Measurements from ENCODE around the gene NCAM1. TPM values are rescaled to one million over a fixed set of nuclear protein-coding genes. Genes with fewer than 3 reads are reported as not detected.

NCAM1 gene
- total RNA-seq, 1 donor from 2014 or later, result 472 TPM

GRCh38 chr11:113256431-113257202 lies 295.4 kb downstream of the NCAM1 start:
- DNase-seq (ENCODE audit: low spot score), result no peak
- intact Hi-C loops (cut with DNase I), result no loop called here

GRCh38 chr11:113260096-113260425 lies 298.8 kb downstream of the NCAM1 start:
- intact Hi-C loops (cut with DNase I), result loop anchor here (10.0 kb wide), 1 partner anchor 295 kb away; the partner anchor contains the start of gene NCAM1
- DNase-seq (ENCODE audit: low spot score), result no peak

GRCh38 chr11:113260541-113260940 lies 299.3 kb downstream of the NCAM1 start:
- intact Hi-C loops (cut with DNase I), result loop anchor here (10.0 kb wide), 1 partner anchor 296 kb away; the partner anchor contains the start of gene NCAM1
- DNase-seq (ENCODE audit: low spot score), result no peak

GRCh38 chr11:113261709-113262475 lies 300.7 kb downstream of the NCAM1 start:
- no peak for DNase-seq (ENCODE audit: low spot score)
- intact Hi-C loops (cut with DNase I), result loop anchor here (10.0 kb wide), 1 partner anchor 297 kb away; the partner anchor contains the start of gene NCAM1

DNA sequence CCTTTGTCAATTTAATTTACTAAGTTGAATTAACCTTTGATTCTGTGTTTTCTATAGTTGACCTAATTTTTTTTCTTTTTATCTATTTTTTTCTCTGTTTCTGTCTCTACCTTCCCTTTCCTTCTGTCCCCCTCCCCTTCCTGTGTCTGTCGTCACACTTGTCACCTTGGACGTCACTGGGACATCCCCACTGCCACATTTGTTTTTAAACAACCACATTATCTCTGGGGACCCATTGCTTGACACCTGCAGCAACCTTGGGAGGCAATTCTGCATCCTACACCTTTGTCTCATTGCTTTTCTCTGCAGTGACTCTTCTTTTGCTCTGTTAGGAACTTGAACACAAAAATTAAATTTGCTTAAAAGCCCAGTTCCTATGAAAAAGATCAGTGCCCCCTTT lies 301.4 kb downstream of the NCAM1 start:
- DNase-seq (ENCODE audit: low spot score), result no peak
- intact Hi-C loops (cut with DNase I), result loop anchor here (10.0 kb wide), 1 partner anchor 298 kb away; the partner anchor contains the start of gene NCAM1

- no peak for DNase-seq (ENCODE audit: low spot score)
- intact Hi-C loops (cut with DNase I), result loop anchor here (10.0 kb wide), 1 partner anchor 299 kb away; the partner anchor contains the start of gene NCAM1
These were observed 302.4 kb downstream of the NCAM1 start for GRCh38 chr11:113263458-113264259.

GRCh38 chr11:113265362-113265761 lies 304.1 kb downstream of the NCAM1 start:
- DNase-seq (ENCODE audit: low spot score), result no peak
- intact Hi-C loops (cut with DNase I), result loop anchor here (10.0 kb wide), 1 partner anchor 301 kb away; the partner anchor contains the start of gene NCAM1

- DNase-seq (ENCODE audit: low spot score), result no peak
- intact Hi-C loops (cut with DNase I), result loop anchor here (10.0 kb wide), 1 partner anchor 303 kb away; the partner anchor contains the start of gene NCAM1
These were observed 306.3 kb downstream of the NCAM1 start for GRCh38 chr11:113267493-113267892.

DNA sequence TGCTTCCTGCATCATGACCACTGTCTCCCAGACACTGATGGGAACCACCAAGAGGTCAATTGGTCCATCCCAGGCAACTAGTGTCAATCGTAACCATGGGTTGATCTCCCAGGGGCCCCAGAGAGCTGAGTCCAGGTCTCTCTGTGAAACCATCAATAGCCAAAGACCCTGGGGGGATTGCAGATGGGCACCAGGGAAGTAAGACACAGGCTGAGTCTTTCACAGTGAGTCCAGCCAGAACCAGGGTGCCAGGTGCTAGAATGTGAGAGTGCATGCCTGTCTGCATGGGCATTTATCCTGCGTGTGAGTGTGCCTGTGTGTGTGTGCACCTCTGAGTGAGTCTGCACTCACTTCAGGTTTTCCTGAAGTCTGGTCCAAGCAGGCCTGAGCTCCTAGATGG lies 307.9 kb downstream of the NCAM1 start:
- no peak for DNase-seq (ENCODE audit: low spot score)
- intact Hi-C loops (cut with DNase I), result loop anchor here (10.0 kb wide), 1 partner anchor 304 kb away; the partner anchor contains the start of gene NCAM1

- DNase-seq (ENCODE audit: low spot score), result no peak
- intact Hi-C loops (cut with DNase I), result loop anchor here (10.0 kb wide), 2 partner anchors 305 to 455 kb away; partner anchors contain the start of gene NCAM1
These were observed 308.4 kb downstream of the NCAM1 start for GRCh38 chr11:113269636-113270035.

GRCh38 chr11:113270080-113270479 lies 308.9 kb downstream of the NCAM1 start:
- no peak for DNase-seq (ENCODE audit: low spot score)
- intact Hi-C loops (cut with DNase I), result loop anchor here (10.0 kb wide), 1 partner anchor 455 kb away; no protein-coding TSS in a partner anchor

DNA sequence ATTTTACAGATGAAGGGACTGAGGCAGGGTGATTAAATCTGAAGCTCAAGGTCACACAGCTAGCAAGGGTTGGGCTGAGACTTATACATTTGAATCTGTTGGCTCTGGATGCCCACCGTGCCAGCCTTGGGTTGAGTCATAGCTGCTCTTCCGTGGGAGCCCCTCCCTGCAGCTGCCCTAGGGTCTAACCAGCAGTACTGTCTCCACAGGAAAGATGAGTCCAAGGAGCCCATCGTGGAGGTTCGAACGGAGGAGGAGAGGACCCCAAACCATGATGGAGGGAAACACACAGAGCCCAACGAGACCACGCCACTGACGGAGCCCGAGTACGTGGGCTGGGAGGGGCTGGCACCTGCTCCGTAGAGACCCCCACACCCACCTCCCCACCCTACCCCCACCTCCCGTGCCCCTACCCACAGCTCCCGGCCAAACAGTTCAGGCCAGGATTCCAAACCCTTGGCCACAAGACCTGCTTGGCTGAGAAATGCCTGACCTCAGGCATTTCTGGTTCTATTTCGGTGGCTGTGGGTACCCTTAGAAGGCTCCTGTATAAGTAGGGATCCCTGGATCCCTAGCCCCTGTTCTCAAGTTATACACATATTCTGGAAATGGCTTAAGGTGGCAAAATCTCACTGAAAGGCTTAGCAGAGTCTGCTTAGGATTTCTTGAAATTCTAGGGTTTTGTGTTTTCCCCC lies 310.5 kb downstream of the NCAM1 start:
- intact Hi-C loops (cut with DNase I), result loop anchor here (10.0 kb wide), 1 partner anchor 457 kb away; no protein-coding TSS in a partner anchor
- no peak for DNase-seq (ENCODE audit: low spot score)

- intact Hi-C loops (cut with DNase I), result loop anchor here (10.0 kb wide), 1 partner anchor 457 kb away; no protein-coding TSS in a partner anchor
- no peak for DNase-seq (ENCODE audit: low spot score)
These were observed 311.1 kb downstream of the NCAM1 start for GRCh38 chr11:113272281-113272680.

GRCh38 chr11:113272927-113273615 lies 311.9 kb downstream of the NCAM1 start:
- intact Hi-C loops (cut with DNase I), result loop anchor here (10.0 kb wide), 1 partner anchor 458 kb away; no protein-coding TSS in a partner anchor
- DNase-seq (ENCODE audit: low spot score), result no peak

- intact Hi-C loops (cut with DNase I), result loop anchor here (10.0 kb wide), 1 partner anchor 459 kb away; no protein-coding TSS in a partner anchor
- no peak for DNase-seq (ENCODE audit: low spot score)
These were observed 312.5 kb downstream of the NCAM1 start for GRCh38 chr11:113273720-113274119.

DNA sequence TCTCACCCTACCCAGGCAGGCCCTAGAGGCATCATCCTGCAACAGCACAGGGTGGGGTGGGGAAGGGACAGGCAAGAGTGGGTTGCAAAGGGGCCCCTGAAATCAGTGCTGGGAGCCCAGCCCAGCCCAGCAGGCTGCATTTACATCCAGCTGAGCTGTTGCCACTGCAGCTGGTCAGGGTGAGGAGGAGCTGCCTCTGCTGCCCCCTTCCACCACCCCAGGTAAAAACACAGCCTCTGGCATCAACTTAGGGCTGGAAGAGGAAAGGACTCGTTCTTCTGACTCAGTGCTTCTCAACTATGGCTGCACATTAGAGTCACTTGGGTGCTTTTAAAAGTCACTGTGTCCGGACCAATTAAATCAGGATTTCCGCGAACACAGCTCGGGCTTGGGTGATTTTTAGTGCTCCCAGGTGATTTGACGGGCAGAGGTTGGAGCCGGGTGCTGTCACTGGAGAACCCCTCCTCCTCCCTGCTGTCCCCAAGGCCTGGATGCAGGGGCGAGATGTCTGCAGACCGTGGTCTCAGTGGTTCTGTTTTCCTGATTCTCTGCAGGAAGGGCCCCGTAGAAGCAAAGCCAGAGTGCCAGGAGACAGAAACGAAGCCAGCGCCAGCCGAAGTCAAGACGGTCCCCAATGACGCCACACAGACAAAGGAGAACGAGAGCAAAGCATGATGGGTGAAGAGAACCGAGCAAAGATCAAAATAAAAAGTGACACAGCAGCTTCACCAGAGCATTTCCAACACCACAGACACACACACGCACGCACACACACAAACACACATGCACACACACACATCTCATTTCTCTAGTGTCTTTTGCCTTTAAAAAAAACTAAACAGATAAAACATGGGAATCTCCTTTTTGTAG lies 313.7 kb downstream of the NCAM1 start:
- intact Hi-C loops (cut with DNase I), result loop anchor here (10.0 kb wide), 1 partner anchor 460 kb away; no protein-coding TSS in a partner anchor
- DNase-seq (ENCODE audit: low spot score), result no peak

DNA sequence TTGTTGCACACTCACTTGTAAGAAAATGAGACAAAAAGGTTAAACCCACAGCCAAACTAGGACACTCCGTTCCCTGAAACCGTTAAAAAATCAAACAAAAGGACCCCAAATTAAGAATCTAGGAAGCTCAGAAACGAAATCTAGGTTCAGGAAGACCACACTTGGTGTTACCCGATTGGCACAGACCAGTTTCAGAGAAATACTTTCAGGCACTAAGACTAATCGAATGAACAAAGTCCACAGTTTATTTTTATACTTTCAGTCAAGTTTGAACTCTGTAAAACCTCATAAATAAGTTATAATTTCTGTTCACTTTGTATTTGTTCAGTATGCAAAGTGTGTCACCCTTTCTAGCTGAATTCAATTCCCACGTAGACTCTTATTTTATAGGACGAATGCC lies 314.4 kb downstream of the NCAM1 start:
- intact Hi-C loops (cut with DNase I), result loop anchor here (10.0 kb wide), 1 partner anchor 461 kb away; no protein-coding TSS in a partner anchor
- no peak for DNase-seq (ENCODE audit: low spot score)
